MCF 10A (cell line): ENCODE results near the gene SYT5. TPM values are rescaled to one million over a fixed set of nuclear protein-coding genes. Genes with fewer than 3 reads are reported as not detected.
"Not testable (repeated sequence)": the region's sequence is repeated elsewhere in the genome, so short reads cannot be mapped to it uniquely, and the experiment has no call there.

ENCODE experiments used
- BruUV-seq: library from RNA; stranded (reverse); fragments of 400-500 nt; replicated peaks from 2 replicates; lab custom pipeline; 2021; lab: Mats Ljungman, UMichigan
- CTCF ChIA-PET: fragments of 300-600 bp; sonication (Branson Sonifier 250); formaldehyde crosslinking; extraction: SDS; loops from one replicate; lab custom pipeline; 2021; ENCODE audit warnings: antibody characterized with exemption, inconsistent platforms; lab: Yijun Ruan, JAX
- POLR2A ChIA-PET: fragments of 300-600, 350-650 bp; sonication (Branson Sonifier 250); formaldehyde crosslinking; extraction: SDS; loops from one replicate; lab custom pipeline; 2020; ENCODE audit warnings: antibody characterized with exemption, inconsistent platforms; lab: Yijun Ruan, JAX
- DNase-seq: peaks from one replicate; pipeline ENCODE4 v3.0.0-alpha.2; 2018; ENCODE audit not compliant: unreplicated experiment
- H3K27ac Mint-ChIP-seq: one replicate; pipeline ENCODE4 v1.8.0; 2022; ENCODE audit warnings: mild to moderate bottlenecking, low read depth, mixed read lengths; ENCODE audit not compliant: unreplicated experiment
- H3K27me3 Mint-ChIP-seq: one replicate; pipeline ENCODE4 v1.8.0; 2022; ENCODE audit warnings: mixed read lengths; ENCODE audit not compliant: insufficient read depth, unreplicated experiment
- H3K36me3 Mint-ChIP-seq: one replicate; pipeline ENCODE4 v1.8.0; 2022; ENCODE audit warnings: mild to moderate bottlenecking, moderate library complexity, mixed read lengths; ENCODE audit not compliant: insufficient read depth, unreplicated experiment
- H3K4me1 Mint-ChIP-seq: one replicate; pipeline ENCODE4 v1.8.0; 2022; ENCODE audit warnings: mixed read lengths; ENCODE audit not compliant: insufficient read depth, unreplicated experiment
- H3K4me3 Mint-ChIP-seq: one replicate; pipeline ENCODE4 v1.8.0; 2022; ENCODE audit warnings: mild to moderate bottlenecking, moderate library complexity, mixed read lengths; ENCODE audit not compliant: unreplicated experiment
- H3K9me3 Mint-ChIP-seq: one replicate; pipeline ENCODE4 v1.8.0; 2022; ENCODE audit warnings: mixed read lengths; ENCODE audit not compliant: unreplicated experiment
- intact Hi-C: fragments of 100-400 bp; cut with micrococcal nuclease; formaldehyde crosslinking; loops from 2 replicates; pipeline ENCODE4 v1.14.1; 2022
- total RNA-seq: library from RNA; stranded (reverse); gene quantifications from 2 replicates; pipeline ENCODE4 v1.2.3, GENCODE V29; 2022
- TF ChIP-seq, protein P1 (sequence below): fragments of 200-600 bp; IDR thresholded peaks from one replicate; pipeline ENCODE4 v1.8.0; 2022; ENCODE audit warnings: antibody characterized with exemption, mild to moderate bottlenecking; ENCODE audit not compliant: unreplicated experiment

Gene SYT5
- total RNA-seq, 1 experiment from 2014 or later: not detected

DNA sequence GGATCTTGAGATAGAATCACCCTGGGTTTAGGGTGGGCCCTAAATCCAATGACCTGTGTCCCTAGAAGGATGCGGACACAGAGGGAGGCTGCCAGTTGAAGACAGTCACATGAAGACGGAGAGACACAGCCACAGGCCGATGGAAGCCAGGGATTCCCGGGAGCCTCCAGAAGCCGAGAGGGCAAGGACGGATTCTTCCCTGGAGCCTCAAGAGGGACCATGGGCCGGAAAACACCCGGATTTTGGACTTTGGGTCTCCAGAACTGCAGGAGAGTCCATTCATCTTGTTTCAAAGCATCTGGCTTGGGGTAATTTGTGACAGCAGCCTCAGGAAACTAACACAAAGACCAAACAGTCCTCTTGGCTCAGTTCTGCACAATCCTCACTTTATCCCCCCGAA lies 46.2 kb upstream of the SYT5 start:
- POLR2A ChIA-PET: no interaction called here
- Mint-ChIP-seq H3K4me3 (no peak overlapping the region), H3K36me3 (peaks cover 27% of the 10 kb centered on the region), H3K27me3 (no peaks in the 10 kb centered on the region), H3K27ac (no peak overlapping the region), H3K9me3 (no peaks in the 10 kb centered on the region), H3K4me1 (no peaks in the 10 kb centered on the region)
- TF ChIP-seq, protein P1, sequence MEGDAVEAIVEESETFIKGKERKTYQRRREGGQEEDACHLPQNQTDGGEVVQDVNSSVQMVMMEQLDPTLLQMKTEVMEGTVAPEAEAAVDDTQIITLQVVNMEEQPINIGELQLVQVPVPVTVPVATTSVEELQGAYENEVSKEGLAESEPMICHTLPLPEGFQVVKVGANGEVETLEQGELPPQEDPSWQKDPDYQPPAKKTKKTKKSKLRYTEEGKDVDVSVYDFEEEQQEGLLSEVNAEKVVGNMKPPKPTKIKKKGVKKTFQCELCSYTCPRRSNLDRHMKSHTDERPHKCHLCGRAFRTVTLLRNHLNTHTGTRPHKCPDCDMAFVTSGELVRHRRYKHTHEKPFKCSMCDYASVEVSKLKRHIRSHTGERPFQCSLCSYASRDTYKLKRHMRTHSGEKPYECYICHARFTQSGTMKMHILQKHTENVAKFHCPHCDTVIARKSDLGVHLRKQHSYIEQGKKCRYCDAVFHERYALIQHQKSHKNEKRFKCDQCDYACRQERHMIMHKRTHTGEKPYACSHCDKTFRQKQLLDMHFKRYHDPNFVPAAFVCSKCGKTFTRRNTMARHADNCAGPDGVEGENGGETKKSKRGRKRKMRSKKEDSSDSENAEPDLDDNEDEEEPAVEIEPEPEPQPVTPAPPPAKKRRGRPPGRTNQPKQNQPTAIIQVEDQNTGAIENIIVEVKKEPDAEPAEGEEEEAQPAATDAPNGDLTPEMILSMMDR: no peak
- no peak for DNase-seq
- CTCF ChIA-PET: interaction anchor here (0.8 kb wide), 1 partner anchor 85 kb away, joined by 3 read pairs; no protein-coding TSS in a partner anchor
- intact Hi-C loops: no loop called here
- BruUV-seq: no TSS peak

DNA sequence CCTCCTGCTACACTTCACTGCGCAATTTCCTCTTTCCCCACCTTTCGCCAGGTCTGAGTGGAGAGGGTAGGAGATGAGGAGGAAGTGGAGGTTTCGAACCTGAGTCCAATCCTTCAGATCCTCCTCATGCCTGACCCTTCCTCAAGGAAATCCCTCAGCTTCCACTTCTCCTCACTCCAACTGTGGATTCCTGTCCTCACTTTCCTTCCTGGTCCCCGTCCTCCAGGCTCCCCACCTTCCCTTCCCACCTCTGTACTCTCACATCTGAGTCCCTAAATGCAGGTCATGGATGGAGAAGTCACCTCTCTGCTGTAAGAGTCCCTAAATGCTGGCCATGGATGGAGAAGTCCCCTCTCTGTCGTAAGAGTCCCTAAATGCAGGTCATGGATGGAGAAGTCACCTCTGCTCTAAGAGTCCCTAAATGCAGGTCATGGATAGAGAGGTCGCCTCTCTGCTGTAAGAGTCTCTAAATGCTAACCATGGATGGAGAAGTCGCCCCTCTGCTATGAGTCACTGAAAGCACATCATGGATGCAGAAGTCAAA lies 45.4 kb upstream of the SYT5 start:
- Mint-ChIP-seq H3K27ac (no peak overlapping the region), H3K36me3 (peaks cover 26% of the 10 kb centered on the region), H3K9me3 (no peaks in the 10 kb centered on the region), H3K27me3 (no peaks in the 10 kb centered on the region), H3K4me1 (no peaks in the 10 kb centered on the region), H3K4me3 (no peak overlapping the region)
- TF ChIP-seq, protein P1: no peak
- no TSS peak for BruUV-seq
- ChIA-PET CTCF (interaction anchor here (0.8 to 1.0 kb wide), 2 partner anchors 85 to 242 kb away, joined by 3 read pairs; no protein-coding TSS in a partner anchor), POLR2A (no interaction called here)
- DNase-seq: no peak
- intact Hi-C loops: no loop called here

DNA sequence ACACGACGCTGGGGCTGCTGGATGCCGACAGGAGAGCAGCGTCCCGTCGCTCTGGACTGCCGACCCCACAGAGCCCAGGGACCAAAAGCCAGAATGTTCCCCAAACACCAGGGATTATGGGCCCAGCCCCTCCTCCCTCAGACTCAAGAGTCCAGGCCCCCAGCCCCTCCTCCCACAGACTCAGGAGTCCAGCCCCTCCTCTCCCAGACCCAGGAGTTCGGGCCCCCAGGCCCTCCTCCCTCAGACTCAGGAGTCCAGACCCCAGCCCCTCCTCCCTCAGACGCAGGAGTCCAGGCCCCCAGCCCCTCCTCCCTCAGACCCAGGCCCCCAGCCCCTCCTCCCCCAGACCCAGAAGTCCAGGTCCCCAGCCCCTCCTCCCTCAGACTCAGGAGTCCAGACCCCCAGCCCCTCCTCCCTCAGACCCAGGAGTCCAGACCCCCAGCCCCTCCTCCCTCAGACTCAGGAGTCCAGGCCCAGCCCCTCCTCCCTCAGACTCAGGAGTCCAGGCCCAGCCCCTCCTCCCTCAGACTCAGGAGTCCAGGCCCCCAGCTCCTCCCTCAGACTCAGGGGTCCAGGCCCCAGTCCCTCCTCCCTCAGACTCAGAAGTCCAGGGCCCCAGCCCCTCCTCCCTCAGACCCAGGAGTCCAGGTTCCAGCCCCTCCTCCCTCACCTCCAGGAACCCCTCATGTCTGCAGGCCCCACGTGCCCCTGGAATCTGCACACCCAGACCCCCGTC lies 44.8 kb upstream of the SYT5 start:
- BruUV-seq, H3K27me3 Mint-ChIP-seq, H3K9me3 Mint-ChIP-seq, DNase-seq, H3K4me3 Mint-ChIP-seq, H3K27ac Mint-ChIP-seq, POLR2A ChIA-PET, H3K4me1 Mint-ChIP-seq, intact Hi-C loops: not testable (repeated sequence)
- peaks cover 26% of the 10 kb centered on the region for H3K36me3 Mint-ChIP-seq
- CTCF ChIA-PET: interaction anchor here (1.0 kb wide), 1 partner anchor 243 kb away, joined by 3 read pairs; no protein-coding TSS in a partner anchor

DNA sequence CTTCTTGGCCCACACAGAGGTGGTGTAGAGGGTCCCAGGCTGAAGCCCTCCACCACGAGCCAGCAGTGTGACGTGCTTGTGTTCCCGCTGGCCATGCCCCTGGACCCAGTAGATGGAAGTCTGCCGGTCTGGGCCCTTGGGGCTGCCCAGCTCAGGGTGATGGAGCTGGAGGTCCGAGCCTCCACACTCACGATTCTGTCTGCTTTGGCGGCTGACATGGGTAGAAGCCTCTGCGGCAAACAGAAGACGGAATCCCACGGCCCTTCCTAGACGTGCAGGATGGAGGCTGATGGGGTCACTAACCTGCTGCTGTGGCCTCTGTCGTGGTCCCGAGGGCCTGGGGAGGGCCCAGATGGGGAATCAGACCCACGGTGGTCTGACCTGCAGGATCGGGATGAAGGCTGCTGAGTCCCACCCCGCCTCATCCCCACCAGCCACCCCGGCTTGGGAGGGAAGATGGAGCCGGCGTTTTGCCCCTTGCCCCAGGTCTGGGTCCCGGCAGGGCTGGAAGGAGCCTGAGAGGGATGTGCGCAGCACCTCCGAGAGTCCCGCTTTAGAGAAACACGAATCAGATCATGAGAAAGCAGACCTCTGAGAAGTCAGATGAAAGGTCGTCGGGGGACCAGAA lies 44.1 kb upstream of the SYT5 start:
- POLR2A ChIA-PET: no interaction called here
- CTCF ChIA-PET: interaction anchor here (0.7 kb wide), 1 partner anchor 15 kb away, joined by 3 read pairs; no protein-coding TSS in a partner anchor
- no peak for DNase-seq
- Mint-ChIP-seq H3K27ac (no peak overlapping the region), H3K27me3 (no peaks in the 10 kb centered on the region), H3K36me3 (peaks cover 26% of the 10 kb centered on the region), H3K4me1 (no peaks in the 10 kb centered on the region), H3K9me3 (no peaks in the 10 kb centered on the region), H3K4me3 (no peak overlapping the region)
- TF ChIP-seq, protein P1: no peak
- intact Hi-C loops: no loop called here
- no TSS peak for BruUV-seq
